AG10803 (cell line): ENCODE results near the gene OVOL1.

Source experiments
- DNase-seq: peaks from one replicate; pipeline ENCODE4 v3.0.0; 2010; ENCODE audit warnings: low read depth
- H3K4me3 ChIP-seq: 2 replicates; pipeline ENCODE4 v1.5.1; 2011; ENCODE audit warnings: mild to moderate bottlenecking, low read length, control low read depth
- CTCF ChIP-seq: conservative IDR thresholded peaks from 2 replicates; pipeline ENCODE4 v1.5.1; 2011; ENCODE audit warnings: mild to moderate bottlenecking, low read length, control low read depth, inconsistent platforms

The OVOL1 gene

GRCh38 chr11:65811764-65812475, 25.1 kb downstream of the OVOL1 start:
- H3K4me3 ChIP-seq: no peak overlapping the region
- DNase-seq: no peak
- TF ChIP-seq CTCF: no peak

GRCh38 chr11:65814131-65814985, 27.5 kb downstream of the OVOL1 start:
- no peak for DNase-seq
- no peak for TF ChIP-seq CTCF
- H3K4me3 ChIP-seq: no peak overlapping the region

GRCh38 chr11:65814986-65815565, 28.2 kb downstream of the OVOL1 start:
- no peak overlapping the region for H3K4me3 ChIP-seq
- TF ChIP-seq CTCF: no peak
- no peak for DNase-seq

GRCh38 chr11:65816696-65817095, 29.8 kb downstream of the OVOL1 start:
- TF ChIP-seq CTCF: no peak
- H3K4me3 ChIP-seq: no peak overlapping the region
- DNase-seq: no peak

GRCh38 chr11:65817312-65817834, 30.5 kb downstream of the OVOL1 start:
- TF ChIP-seq CTCF: no peak
- DNase-seq: no peak
- peak overlapping the region; percentile 71 for H3K4me3 ChIP-seq

GRCh38 chr11:65817835-65818680, 31.2 kb downstream of the OVOL1 start:
- H3K4me3 ChIP-seq: peak overlapping the region; percentile 71
- peak; percentile 75 for TF ChIP-seq CTCF
- DNase-seq: peak; percentile 79
